HG02870 (cell line): ENCODE results near the gene ADGRV1.
"Not testable (repeated sequence)": the region's sequence is repeated elsewhere in the genome, so short reads cannot be mapped to it uniquely, and the experiment has no call there.

Source experiments
- ATAC-seq: cut with Tn5 transposase; IDR thresholded peaks from one replicate; pipeline ENCODE4 v1.9.1; 2021; ENCODE audit warnings: mild to moderate bottlenecking, moderate library complexity; ENCODE audit not compliant: unreplicated experiment

ADGRV1 gene

DNA sequence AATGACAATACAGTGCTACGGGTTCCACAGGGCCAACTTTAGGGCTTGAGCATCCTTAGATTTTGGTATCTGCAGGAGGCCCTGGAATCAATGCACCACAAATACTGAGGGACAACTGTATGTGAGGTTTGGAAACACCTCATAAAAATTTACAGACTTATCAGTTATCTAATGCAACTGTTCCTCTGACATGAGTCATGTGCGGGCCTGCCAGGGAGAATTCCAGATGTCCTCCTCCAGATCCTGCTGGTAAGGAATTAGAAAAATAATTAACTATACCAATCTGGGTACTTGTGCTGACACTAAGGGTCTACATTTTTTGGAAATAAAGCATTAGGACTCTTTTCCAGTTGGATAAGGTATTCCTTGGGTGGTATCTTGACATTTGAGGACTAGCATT is 491.2 kb downstream of the ADGRV1 start:
- ATAC-seq = no peak

DNA sequence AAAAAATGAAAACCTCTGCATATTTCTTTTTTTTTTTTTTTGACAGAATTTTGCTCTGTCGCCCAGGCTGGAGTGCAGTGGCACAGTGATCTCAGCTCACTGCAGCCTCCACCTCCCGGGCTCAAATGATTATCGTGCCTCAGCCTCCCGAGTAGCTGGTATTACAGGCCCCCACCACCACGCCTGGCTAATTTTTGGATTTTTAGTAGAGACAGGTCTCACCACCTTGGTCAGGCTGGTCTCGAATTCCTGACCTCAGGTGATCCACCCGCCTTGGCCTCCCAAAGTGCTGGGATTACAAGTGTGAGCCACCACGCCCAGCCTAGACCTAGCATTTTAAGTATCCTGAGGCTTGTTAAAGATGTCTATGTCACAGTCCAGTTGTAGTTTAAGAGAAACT is 493.8 kb downstream of the ADGRV1 start:
- ATAC-seq = not testable (repeated sequence)

DNA sequence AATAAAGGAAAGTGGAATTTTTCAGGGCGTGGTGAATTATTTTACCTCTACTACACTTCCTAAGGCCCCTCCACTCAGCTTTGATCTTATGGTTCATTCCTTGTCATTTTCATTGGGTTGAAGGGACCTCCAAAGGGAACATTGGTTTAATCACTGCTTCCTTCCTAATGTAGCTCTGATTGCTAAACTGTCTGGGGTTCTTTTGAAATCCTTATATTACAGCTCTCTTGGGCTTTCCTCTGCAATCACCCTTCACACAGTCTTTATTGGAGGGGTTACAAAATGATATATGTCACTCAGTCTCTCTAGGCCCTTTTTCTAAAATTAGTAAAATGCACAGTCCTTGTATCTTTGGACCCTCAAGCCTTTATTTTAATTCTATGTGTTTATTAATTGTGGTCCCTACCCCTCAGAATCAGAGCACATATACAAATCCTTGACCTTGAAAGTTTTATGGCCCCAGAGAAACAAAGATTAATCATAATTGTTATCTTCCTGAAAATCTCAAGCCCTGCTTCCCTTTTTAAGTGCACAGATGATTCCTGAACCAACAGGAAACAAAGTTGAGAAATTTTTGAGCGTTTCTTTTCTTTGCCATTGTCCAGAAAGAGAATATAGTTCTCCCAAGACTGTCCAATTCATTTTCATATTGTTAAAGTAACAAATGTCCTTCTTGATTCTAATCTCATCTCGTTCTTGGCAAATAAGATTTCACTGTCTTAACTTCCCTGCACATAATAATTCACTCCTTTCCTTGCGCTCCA is 494.6 kb downstream of the ADGRV1 start:
- ATAC-seq = no peak

GRCh38 chr5:91053741-91054025 is 495.1 kb downstream of the ADGRV1 start:
- ATAC-seq = no peak

DNA sequence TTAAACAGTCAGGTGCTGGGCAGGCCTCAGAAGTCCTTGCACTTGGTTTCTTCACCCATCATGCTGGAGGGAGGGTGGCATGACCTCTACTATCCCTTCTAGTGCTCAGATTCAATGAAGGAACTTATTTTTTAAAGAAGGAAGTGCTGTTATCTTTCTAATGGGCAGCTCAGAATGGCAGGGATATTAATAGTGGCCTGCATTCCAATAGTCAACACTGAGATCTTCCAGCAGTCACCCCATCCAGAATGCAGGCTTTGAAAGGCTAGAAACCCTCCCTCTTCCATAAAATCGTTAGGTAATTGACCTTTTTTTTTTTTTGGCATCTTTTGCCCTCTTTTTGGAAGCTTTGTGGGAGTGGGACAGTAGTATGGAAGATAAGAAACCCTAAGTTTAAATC is 499.6 kb downstream of the ADGRV1 start:
- no peak for ATAC-seq

GRCh38 chr5:91058575-91058974 is 500.0 kb downstream of the ADGRV1 start:
- ATAC-seq = no peak

DNA sequence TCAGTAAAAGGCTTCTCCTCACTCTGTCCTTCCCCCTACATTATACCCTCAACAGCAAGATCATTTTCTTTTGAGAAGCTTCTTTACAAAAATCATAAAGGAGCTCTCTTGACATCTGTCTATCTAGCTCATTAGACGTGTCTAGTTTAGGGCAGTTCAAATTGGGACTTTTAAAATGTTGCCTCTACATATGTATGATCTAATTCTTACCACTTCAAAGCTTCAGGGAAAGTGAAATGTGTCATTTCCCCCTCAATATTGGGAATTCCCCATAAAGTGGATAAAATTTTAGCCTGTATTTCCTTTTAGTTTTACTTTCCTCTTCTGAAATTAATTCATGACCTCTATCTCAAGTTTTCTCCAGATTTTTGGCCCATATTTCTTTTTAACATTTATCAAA is 500.8 kb downstream of the ADGRV1 start:
- peak; percentile 91 for ATAC-seq

DNA sequence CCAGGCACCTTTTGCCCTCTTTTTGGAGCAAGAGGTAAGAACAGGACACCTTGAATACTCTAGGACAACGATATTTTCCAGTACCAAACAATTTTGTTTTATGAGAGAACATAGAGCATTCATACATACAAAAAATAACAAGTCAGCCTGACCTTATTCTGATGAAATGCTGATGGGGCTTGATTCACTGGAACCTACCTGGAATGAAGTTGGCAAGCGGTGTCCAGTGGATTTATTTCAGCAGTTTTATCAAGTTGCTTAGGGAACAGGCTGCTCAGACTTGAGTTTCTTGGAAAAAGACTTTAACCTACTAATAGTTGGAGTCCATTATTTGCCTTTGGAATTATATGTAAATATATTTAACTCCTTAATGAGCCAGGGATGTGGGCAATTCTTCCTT is 502.5 kb downstream of the ADGRV1 start:
- no peak for ATAC-seq

GRCh38 chr5:91061946-91062562 is 503.5 kb downstream of the ADGRV1 start:
- ATAC-seq = peak; percentile 47

GRCh38 chr5:91063098-91063690 is 504.6 kb downstream of the ADGRV1 start:
- ATAC-seq = not testable (repeated sequence)

- ATAC-seq = no peak
Observed at GRCh38 chr5:91065496-91065895, 506.9 kb downstream of the ADGRV1 start.

GRCh38 chr5:91069364-91069763 is 510.8 kb downstream of the ADGRV1 start:
- ATAC-seq = no peak

GRCh38 chr5:91070761-91071550 is 512.4 kb downstream of the ADGRV1 start:
- no peak for ATAC-seq

GRCh38 chr5:91072881-91073280 is 514.3 kb downstream of the ADGRV1 start:
- no peak for ATAC-seq

DNA sequence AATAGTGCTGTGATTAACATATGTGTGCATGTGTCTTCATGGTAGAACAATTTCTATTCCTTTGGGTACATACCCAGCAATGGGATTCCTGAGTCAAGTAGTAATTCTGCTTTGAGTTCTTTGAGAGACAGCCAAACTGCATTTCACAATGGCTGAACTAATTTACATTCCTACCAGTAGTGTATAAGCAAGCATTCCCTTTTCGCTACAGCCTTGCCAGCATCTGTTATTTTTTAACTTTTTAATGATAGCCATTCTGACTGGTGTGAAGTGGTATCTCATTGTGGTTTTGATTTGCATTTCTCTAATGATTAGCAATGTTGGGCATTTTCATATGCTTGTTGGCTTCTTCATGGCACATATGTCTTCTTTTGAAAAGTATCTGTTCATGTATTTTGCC is 516.0 kb downstream of the ADGRV1 start:
- no peak for ATAC-seq

GRCh38 chr5:91076138-91076537 is 517.5 kb downstream of the ADGRV1 start:
- no peak for ATAC-seq

DNA sequence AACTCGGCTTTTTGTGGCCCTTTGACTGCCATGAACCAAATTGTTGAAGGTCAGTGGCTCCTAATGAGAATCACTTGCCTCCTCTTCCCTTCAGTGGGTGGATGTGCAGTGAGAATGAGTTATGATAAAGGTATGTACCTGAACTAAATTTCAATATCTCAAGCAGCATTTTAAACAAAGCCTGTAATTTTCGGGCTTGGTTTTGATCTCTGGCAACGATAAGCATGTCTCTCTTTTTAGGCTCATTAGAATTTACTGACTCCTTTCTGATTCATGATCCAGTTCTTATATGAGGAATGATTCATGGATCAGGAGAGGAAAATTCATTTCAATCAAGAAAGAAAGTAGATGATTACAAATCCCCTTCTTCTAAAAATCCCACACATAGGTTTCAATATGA is 519.0 kb downstream of the ADGRV1 start:
- ATAC-seq = no peak

DNA sequence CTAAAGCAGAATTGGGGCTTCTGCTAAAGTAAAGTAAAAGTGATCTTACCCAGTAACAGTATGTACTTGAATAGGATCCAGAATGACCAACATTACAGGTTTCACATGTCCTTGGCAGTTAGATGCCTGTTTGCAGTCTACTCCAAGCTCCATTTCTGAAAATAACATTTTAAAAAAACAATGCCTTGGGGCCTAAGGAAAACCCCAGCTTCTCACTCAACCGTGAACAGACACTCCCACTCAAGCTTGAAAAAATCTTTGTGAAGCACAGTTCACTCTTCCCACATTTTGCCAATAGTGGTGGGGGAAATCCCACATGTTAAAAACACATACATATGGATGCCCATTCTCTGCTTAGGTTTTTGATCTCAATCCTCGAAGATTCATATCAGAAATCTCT is 520.4 kb downstream of the ADGRV1 start:
- peak; percentile 49 for ATAC-seq

- no peak for ATAC-seq
Observed at GRCh38 chr5:91089758-91090157, 531.2 kb downstream of the ADGRV1 start.

GRCh38 chr5:91090995-91091394 is 532.4 kb downstream of the ADGRV1 start:
- no peak for ATAC-seq

DNA sequence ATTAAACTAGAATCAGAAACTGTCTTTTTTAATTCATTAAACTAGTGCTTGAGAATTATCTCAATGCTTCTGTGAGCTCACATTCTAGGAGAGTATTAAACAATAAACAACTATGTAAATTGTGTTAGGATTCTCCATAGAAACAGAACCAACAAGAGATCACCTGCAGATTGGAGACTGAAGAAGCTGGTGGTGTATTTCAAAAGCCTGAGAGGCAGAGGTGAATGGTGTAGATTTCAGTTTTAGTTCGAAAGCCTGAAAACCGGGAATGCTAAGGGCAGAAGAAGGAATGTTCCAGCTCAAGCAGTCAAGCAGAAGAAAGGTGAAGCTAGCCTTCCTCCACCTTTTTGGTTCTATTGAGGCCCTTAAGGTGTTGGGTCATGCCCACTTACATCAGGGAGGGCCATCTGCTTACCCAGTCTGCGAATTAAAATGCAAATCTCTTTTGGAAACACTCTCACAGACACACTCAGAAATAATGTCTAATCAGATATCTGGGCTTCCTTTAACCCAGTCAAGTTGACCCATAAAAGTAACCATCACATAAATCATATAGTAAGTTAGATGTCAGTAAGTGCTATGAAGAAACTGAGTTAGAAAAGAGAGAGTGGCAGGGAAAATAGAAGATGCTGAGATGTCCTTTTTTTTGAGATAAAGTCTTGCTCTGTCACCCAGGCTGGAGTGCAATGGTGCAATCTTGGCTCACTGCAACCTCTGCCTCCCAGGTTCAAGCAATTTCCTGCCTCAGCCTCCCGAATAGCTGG is 533.1 kb downstream of the ADGRV1 start:
- ATAC-seq = no peak
